B cell (primary cell): Measurements from ENCODE around the gene GALM. TPM values are rescaled to one million over a fixed set of nuclear protein-coding genes. Genes with fewer than 3 reads are reported as not detected.

Experiments
- ATAC-seq: fragments of 200-7000 bp; cut with Tn5 transposase; one replicate; pipeline ENCODE4 v1.10.0; 2021; ENCODE audit warnings: low read depth, mild to moderate bottlenecking, moderate number of reproducible peaks, moderate library complexity
- CTCF ChIA-PET: fragments of 350-600 bp; sonication (Branson Sonifier 250); formaldehyde crosslinking; loops from one replicate; lab custom pipeline; 2021; ENCODE audit warnings: antibody characterized with exemption, inconsistent platforms; lab: Charles Lee
- POLR2A ChIA-PET: fragments of 350-600 bp; sonication (Branson Sonifier 250); formaldehyde crosslinking; loops from one replicate; lab custom pipeline; 2021; ENCODE audit warnings: antibody characterized with exemption; lab: Charles Lee
- DNase-seq: peaks from one replicate; pipeline ENCODE4 v3.0.0; 2013
- H2AFZ ChIP-seq: 2 replicates; pipeline ENCODE4 v1.6.1; 2012; ENCODE audit warnings: mild to moderate bottlenecking, low read depth, low read length; ENCODE audit not compliant: insufficient read depth, poor library complexity, severe bottlenecking
- H3K27ac ChIP-seq, 2 donors: 1 replicate in 1 of 2; 2 replicates in 1 of 2; pipeline ENCODE4 v1.5.1; 2012 to 2013; ENCODE audit warnings: low read length in 2 of 2, mild to moderate bottlenecking in 2 of 2, moderate library complexity in 1 of 2
- H3K27me3 ChIP-seq, 4 experiments: fragments of 200-600 bp in 1 of 4; sonication (generic) in 1 of 4; replicated peaks in 1 of 4; 1 replicate in 2 of 4; 2 replicates in 2 of 4; pipeline versions ENCODE4 v1.6.1 to v1.7.0; 2013 to 2016; ENCODE audit warnings: low read length in 3 of 4, mild to moderate bottlenecking in 2 of 4, mixed read lengths in 1 of 4, moderate library complexity in 1 of 4; ENCODE audit not compliant: insufficient read depth in 4 of 4, control insufficient read depth in 3 of 4; ENCODE audit errors: control extremely low read depth in 1 of 4
- H3K36me3 ChIP-seq, 2 experiments: replicated peaks in 1 of 2; 1 replicate in 1 of 2; 2 replicates in 1 of 2; pipeline versions ENCODE4 v1.6.1 to v1.7.1; 2013; ENCODE audit warnings: low read length in 1 of 2; ENCODE audit not compliant: insufficient read depth in 2 of 2, control insufficient read depth in 1 of 2; ENCODE audit errors: control extremely low read depth in 1 of 2, extremely low read depth in 1 of 2
- H3K4me1 ChIP-seq, 2 donors: fragments of 200-600 bp in 1 of 2; sonication (generic) in 1 of 2; 1 replicate in 1 of 2; 2 replicates in 1 of 2; pipeline versions ENCODE4 v1.5.1 to v1.6.1; 2013 to 2017; ENCODE audit warnings: low read length in 2 of 2; ENCODE audit not compliant: control insufficient read depth in 2 of 2, insufficient read depth in 2 of 2
- H3K4me2 ChIP-seq: replicated peaks from 2 replicates; pipeline ENCODE3; 2012; ENCODE audit warnings: mild to moderate bottlenecking, low read depth, low read length; ENCODE audit not compliant: poor library complexity, severe bottlenecking
- H3K4me3 ChIP-seq, 5 experiments: fragments of 200-600 bp in 1 of 5; sonication (generic) in 1 of 5; 1 replicate in 3 of 5; 2 replicates in 2 of 5; pipeline versions ENCODE4 v1.5.1 to v1.7.0; 2011 to 2016; ENCODE audit warnings: low read length in 4 of 5, mild to moderate bottlenecking in 4 of 5, low read depth in 2 of 5, control low read depth in 1 of 5, moderate library complexity in 1 of 5; ENCODE audit not compliant: insufficient read depth in 1 of 5; ENCODE audit errors: control extremely low read depth in 1 of 5, extremely low read depth in 1 of 5
- H3K79me2 ChIP-seq: fragments of 200-600 bp; sonication (generic); one replicate; pipeline ENCODE4 v1.6.0; 2016; ENCODE audit warnings: low read length; ENCODE audit not compliant: control insufficient read depth, insufficient read depth
- H3K9ac ChIP-seq: fragments of 200-600 bp; sonication (generic); 2 replicates; pipeline ENCODE4 v1.6.1; 2017; ENCODE audit warnings: mild to moderate bottlenecking, low read length, moderate library complexity
- H3K9me3 ChIP-seq, 3 donors: one replicate each; pipeline versions ENCODE4 v1.6.1 to v1.7.1; 2013; ENCODE audit warnings: low read length in 2 of 3; ENCODE audit not compliant: control insufficient read depth in 2 of 3, insufficient read depth in 1 of 3; ENCODE audit errors: control extremely low read depth in 1 of 3
- H4K20me1 ChIP-seq: 2 replicates; pipeline ENCODE4 v1.6.0; 2012; ENCODE audit warnings: mild to moderate bottlenecking, low read length; ENCODE audit not compliant: insufficient read depth, control insufficient read depth, poor library complexity, severe bottlenecking
- H3K27ac Mint-ChIP-seq: one replicate; pipeline ENCODE4 v1.8.0; 2021; ENCODE audit warnings: mixed read lengths
- H3K27me3 Mint-ChIP-seq: one replicate; pipeline ENCODE4 v1.8.0; 2021; ENCODE audit warnings: mixed read lengths
- H3K4me1 Mint-ChIP-seq: one replicate; pipeline ENCODE4 v1.8.0; 2021; ENCODE audit warnings: mixed read lengths
- H3K4me3 Mint-ChIP-seq: one replicate; pipeline ENCODE4 v1.8.0; 2021; ENCODE audit warnings: mixed read lengths
- H3K9me3 Mint-ChIP-seq: one replicate; pipeline ENCODE4 v1.8.0; 2022; ENCODE audit warnings: mixed read lengths; ENCODE audit not compliant: insufficient read depth
- EZH2 ChIP-seq: IDR thresholded peaks from 2 replicates; pipeline ENCODE4 v1.6.1; 2012; ENCODE audit warnings: borderline replicate concordance, low read depth, mild to moderate bottlenecking, moderate library complexity, low read length; ENCODE audit not compliant: insufficient read depth, poor library complexity, severe bottlenecking
- WGBS: methylation state at CpG from one replicate; pipeline ENCODE4 v1.1.5; 2013; ENCODE audit warnings: missing lambda C conversion rate; ENCODE audit not compliant: insufficient coverage; 5-methylcytosine and 5-hydroxymethylcytosine counted together
- intact Hi-C: fragments of 100-400 bp; cut with micrococcal nuclease; formaldehyde crosslinking; loops from one replicate; pipeline ENCODE4 v1.10.0; 2022
- polyA plus RNA-seq: library from polyadenylated mRNA; depleted of rRNA; stranded (reverse); fragments of >200 nt; gene quantifications from 2 replicates; pipeline ENCODE4 v1.2.3, GENCODE V29; 2012
- total RNA-seq, 2 donors: library from RNA; stranded (reverse); fragments of 120-200 nt in 1 of 2; gene quantifications; 1 replicate in 1 of 2; 2 replicates in 1 of 2; pipeline versions ENCODE4 v1.2.3 to v1.2.4, GENCODE V29; 2013 to 2022
- TF ChIP-seq, protein P1 (sequence below): fragments of 200-600 bp; IDR thresholded peaks from one replicate; pipeline ENCODE4 v1.8.0; 2022; ENCODE audit warnings: antibody characterized with exemption, mild to moderate bottlenecking

GALM gene
- total and polyA plus RNA-seq, 2 donors (not counting 1 experiment from before 2014, with no cell fraction given) = 5.1 to 9.7 TPM

DNA sequence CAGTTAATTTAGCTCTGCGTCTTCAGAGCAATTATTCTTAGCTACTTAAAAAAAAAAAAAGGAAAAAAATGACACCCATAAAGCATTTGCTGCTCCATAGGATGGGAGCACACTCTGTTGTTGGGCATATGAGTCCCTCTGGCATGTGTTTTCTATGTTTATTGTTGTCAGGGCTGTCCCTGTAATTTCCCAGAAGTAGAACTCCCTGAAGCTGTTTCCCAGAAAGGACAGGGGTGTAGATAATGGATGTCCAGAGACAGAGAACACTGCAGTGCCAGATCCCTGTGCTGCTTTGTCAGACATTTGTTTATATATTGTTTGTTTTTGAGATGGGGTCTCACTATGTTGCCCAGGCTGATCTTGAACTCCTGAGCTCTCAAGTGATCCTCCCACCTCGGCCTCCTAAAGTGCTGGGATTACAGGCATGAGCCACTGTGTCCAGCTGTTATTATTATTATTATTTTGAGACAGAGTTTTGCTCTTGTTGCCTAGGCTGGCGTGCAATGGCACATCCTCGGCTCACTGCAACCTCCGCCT lies 32.6 kb downstream of the GALM start:
- DNase-seq (no peak), ATAC-seq (no peak)
- Mint-ChIP-seq H3K9me3 (no peaks in the 10 kb centered on the region), H3K4me1 (peaks cover 3% of the 10 kb centered on the region), H3K27ac (no peak overlapping the region), H3K27me3 (no peaks in the 10 kb centered on the region), H3K4me3 (no peak overlapping the region)
- no peaks in the 10 kb centered on the region for H4K20me1 ChIP-seq
- WGBS = 90% methylated on average over 2 of the region's 5 CpGs
- CTCF ChIA-PET = no interaction called here
- TF ChIP-seq EZH2 = no peak
- POLR2A ChIA-PET = no interaction called here
- no peak overlapping the region for H3K4me2 ChIP-seq
- H3K36me3 ChIP-seq = no peaks in the 10 kb centered on the region
- H3K79me2 ChIP-seq = no peaks in the 10 kb centered on the region
- no peak overlapping the region for H3K27ac ChIP-seq
- no peak overlapping the region for H3K4me3 ChIP-seq
- no peaks in the 10 kb centered on the region for H3K4me1 ChIP-seq
- intact Hi-C loops = no loop called here
- no peak overlapping the region for H3K9ac ChIP-seq
- H3K27me3 ChIP-seq = no peaks in the 10 kb centered on the region
- no peaks in the 10 kb centered on the region for H3K9me3 ChIP-seq
- no peak overlapping the region for H2AFZ ChIP-seq

GRCh38 chr2:38700113-38700785 lies 34.3 kb downstream of the GALM start:
- H3K79me2 ChIP-seq = no peaks in the 10 kb centered on the region
- no peak overlapping the region for H3K4me3 Mint-ChIP-seq
- H3K27me3 ChIP-seq = no peaks in the 10 kb centered on the region
- H3K4me1 ChIP-seq = no peaks in the 10 kb centered on the region
- TF ChIP-seq, protein P1, sequence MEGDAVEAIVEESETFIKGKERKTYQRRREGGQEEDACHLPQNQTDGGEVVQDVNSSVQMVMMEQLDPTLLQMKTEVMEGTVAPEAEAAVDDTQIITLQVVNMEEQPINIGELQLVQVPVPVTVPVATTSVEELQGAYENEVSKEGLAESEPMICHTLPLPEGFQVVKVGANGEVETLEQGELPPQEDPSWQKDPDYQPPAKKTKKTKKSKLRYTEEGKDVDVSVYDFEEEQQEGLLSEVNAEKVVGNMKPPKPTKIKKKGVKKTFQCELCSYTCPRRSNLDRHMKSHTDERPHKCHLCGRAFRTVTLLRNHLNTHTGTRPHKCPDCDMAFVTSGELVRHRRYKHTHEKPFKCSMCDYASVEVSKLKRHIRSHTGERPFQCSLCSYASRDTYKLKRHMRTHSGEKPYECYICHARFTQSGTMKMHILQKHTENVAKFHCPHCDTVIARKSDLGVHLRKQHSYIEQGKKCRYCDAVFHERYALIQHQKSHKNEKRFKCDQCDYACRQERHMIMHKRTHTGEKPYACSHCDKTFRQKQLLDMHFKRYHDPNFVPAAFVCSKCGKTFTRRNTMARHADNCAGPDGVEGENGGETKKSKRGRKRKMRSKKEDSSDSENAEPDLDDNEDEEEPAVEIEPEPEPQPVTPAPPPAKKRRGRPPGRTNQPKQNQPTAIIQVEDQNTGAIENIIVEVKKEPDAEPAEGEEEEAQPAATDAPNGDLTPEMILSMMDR = no peak
- TF ChIP-seq EZH2 = no peak
- ATAC-seq (no peak), DNase-seq (no peak)
- 97% methylated on average over 4 of the region's 9 CpGs for WGBS
- intact Hi-C loops = no loop called here
- no peak overlapping the region for H3K4me3 ChIP-seq
- H3K27ac Mint-ChIP-seq = no peak overlapping the region
- H3K36me3 ChIP-seq = no peaks in the 10 kb centered on the region
- H3K4me2 ChIP-seq = no peak overlapping the region
- H3K4me1 Mint-ChIP-seq = no peaks in the 10 kb centered on the region
- H3K27ac ChIP-seq = no peak overlapping the region
- no peak overlapping the region for H2AFZ ChIP-seq
- no peaks in the 10 kb centered on the region for H4K20me1 ChIP-seq
- ChIA-PET POLR2A (no interaction called here), CTCF (interaction anchor here (0.8 to 1.0 kb wide), 2 partner anchors 117 to 119 kb away, joined by 3 to 4 read pairs; no protein-coding TSS in a partner anchor)
- H3K27me3 Mint-ChIP-seq = no peaks in the 10 kb centered on the region
- H3K9ac ChIP-seq = no peak overlapping the region
- no peaks in the 10 kb centered on the region for H3K9me3 ChIP-seq
- H3K9me3 Mint-ChIP-seq = no peaks in the 10 kb centered on the region
